ENCODE results near the gene SETBP1.

DNA sequence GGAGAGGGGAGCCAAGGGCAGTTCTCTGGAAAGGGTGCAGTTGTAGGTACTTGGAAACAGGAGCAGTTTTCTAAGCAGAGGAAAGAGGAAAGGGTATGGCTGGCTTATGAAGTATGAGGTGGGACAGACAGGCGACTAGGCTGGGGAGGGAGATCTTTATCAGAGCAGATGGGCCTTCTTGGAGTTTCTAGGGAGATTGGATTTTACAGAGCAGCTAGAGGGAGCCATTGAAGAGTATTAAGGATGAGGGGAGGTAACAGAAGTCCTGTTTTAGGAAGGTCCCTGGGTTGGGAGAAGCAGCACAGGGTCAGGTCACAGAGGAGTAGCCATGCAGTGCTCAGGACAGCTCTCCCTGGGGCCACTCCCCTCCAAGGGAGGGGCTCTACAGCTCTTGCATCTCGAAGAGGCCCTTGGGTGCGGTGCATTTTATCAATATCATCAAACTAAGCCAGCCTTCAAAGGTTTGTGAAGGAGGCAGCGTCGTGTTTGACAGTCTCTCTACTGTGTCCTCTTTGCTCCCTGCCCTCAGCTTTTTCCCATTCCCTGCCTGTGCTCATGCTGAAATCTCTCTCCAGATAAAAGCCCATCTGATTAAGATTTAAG lies 154.3 kb downstream of the SETBP1 start:
- TF ChIP-seq POLR2AphosphoS5 (IDR thresholded peaks at IDR 0.05; ENCODE audit: borderline replicate concordance, low read depth, low read length) (no peak), EZH2 (IDR thresholded peaks at IDR 0.05) (no peak)

All from SK-N-MC (cell line).